ENCODE data around the gene ADGRB3. TPM values are rescaled to one million over a fixed set of nuclear protein-coding genes. Genes with fewer than 3 reads are reported as not detected.

ADGRB3 gene
- total and polyA plus RNA-seq, 2 donors (not counting 3 experiments of a cell fraction or from before 2014, with no cell fraction given) = not detected

GRCh38 chr6:68697394-68697793, 62.3 kb downstream of the ADGRB3 start:
- FAIRE-seq (no peak), DNase-seq (ENCODE audit: low read depth, low spot score) (no peak)
- H3K9ac ChIP-seq (replicated peaks; ENCODE audit: extremely low read depth, insufficient read depth, low read length) = no peak overlapping the region
- no peaks in the 10 kb centered on the region for H3K4me1 ChIP-seq (ENCODE audit: control insufficient read depth, extremely low read depth, insufficient read depth, low read length)
- BruUV-seq (replicated peaks) = no TSS peak
- no peaks in the 10 kb centered on the region for H3K36me3 ChIP-seq (ENCODE audit: control insufficient read depth in 2 of 2, extremely low read depth in 1 of 2, insufficient read depth in 2 of 2, low read length in 2 of 2)
- no peaks in the 10 kb centered on the region for H4K20me1 ChIP-seq (replicated peaks; ENCODE audit: control insufficient read depth, extremely low read depth, insufficient read depth, low read length)
- no peak overlapping the region for H3K4me2 ChIP-seq (ENCODE audit: insufficient read depth, low read length)
- no peak for TF ChIP-seq EZH2 (IDR thresholded peaks at IDR 0.05; ENCODE audit: borderline replicate concordance, low read depth, low read length, severe bottlenecking)
- TF ChIP-seq, protein P1, sequence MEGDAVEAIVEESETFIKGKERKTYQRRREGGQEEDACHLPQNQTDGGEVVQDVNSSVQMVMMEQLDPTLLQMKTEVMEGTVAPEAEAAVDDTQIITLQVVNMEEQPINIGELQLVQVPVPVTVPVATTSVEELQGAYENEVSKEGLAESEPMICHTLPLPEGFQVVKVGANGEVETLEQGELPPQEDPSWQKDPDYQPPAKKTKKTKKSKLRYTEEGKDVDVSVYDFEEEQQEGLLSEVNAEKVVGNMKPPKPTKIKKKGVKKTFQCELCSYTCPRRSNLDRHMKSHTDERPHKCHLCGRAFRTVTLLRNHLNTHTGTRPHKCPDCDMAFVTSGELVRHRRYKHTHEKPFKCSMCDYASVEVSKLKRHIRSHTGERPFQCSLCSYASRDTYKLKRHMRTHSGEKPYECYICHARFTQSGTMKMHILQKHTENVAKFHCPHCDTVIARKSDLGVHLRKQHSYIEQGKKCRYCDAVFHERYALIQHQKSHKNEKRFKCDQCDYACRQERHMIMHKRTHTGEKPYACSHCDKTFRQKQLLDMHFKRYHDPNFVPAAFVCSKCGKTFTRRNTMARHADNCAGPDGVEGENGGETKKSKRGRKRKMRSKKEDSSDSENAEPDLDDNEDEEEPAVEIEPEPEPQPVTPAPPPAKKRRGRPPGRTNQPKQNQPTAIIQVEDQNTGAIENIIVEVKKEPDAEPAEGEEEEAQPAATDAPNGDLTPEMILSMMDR (IDR thresholded peaks at IDR 0.05; ENCODE audit: extremely low read depth in 1 of 2, insufficient read depth in 1 of 2, low read depth in 1 of 2, low read length in 2 of 2) = no peak
- TF ChIP-seq MYC (IDR thresholded peaks at IDR 0.05; ENCODE audit: low read depth, low read length) = no peak
- TF ChIP-seq FOS (IDR thresholded peaks at IDR 0.05; ENCODE audit: borderline replicate concordance, insufficient read depth, low read length) = no peak
- TF ChIP-seq, protein P2, sequence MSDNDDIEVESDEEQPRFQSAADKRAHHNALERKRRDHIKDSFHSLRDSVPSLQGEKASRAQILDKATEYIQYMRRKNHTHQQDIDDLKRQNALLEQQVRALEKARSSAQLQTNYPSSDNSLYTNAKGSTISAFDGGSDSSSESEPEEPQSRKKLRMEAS (IDR thresholded peaks at IDR 0.05; ENCODE audit: insufficient read depth, insufficient read length) = no peak
- no peak for TF ChIP-seq POLR2AphosphoS5 (IDR thresholded peaks at IDR 0.05; ENCODE audit: insufficient read depth, low read depth, low read length)
- CTCF ChIA-PET = interaction anchor here (0.7 kb wide), 1 partner anchor 11 kb away, joined by 4 read pairs; no protein-coding TSS in a partner anchor
- no peaks in the 10 kb centered on the region for H3K79me2 ChIP-seq (ENCODE audit: control insufficient read depth, insufficient read depth, low read length)
- no peaks in the 10 kb centered on the region for H3K27me3 ChIP-seq (ENCODE audit: control insufficient read depth in 2 of 2, insufficient read depth in 2 of 2, low read length in 2 of 2)
- intact Hi-C loops (cut with micrococcal nuclease) = no loop called here
- no peak overlapping the region for H3K4me3 ChIP-seq (replicated peaks in 1 of 3; ENCODE audit: insufficient read depth in 1 of 3, low read depth in 1 of 3, low read length in 3 of 3)
- dilution Hi-C loops (cut with MboI; ENCODE audit: extremely low pct_ligation_motif_present, low sequenced_read_pairs) = no loop called here
- no peaks in the 10 kb centered on the region for H3K9me3 ChIP-seq (replicated peaks; ENCODE audit: control insufficient read depth, insufficient read depth, low read length)
- H2AFZ ChIP-seq (ENCODE audit: low read depth, low read length) = no peak overlapping the region
- H3K27ac ChIP-seq (ENCODE audit: insufficient read depth, low read depth, low read length) = no peak overlapping the region
- POLR2A ChIA-PET = no interaction called here
- no peaks in the 10 kb centered on the region for H3K9me1 ChIP-seq (replicated peaks; ENCODE audit: control insufficient read depth, extremely low read depth, insufficient read depth, low read length)
